HG03439 (cell line): Measurements from ENCODE around the gene USP43.

ENCODE experiments used
- ATAC-seq: cut with Tn5 transposase; IDR thresholded peaks from one replicate; pipeline ENCODE4 v1.9.1; 2021; ENCODE audit warnings: mild to moderate bottlenecking, moderate library complexity; ENCODE audit not compliant: unreplicated experiment

Gene USP43

DNA sequence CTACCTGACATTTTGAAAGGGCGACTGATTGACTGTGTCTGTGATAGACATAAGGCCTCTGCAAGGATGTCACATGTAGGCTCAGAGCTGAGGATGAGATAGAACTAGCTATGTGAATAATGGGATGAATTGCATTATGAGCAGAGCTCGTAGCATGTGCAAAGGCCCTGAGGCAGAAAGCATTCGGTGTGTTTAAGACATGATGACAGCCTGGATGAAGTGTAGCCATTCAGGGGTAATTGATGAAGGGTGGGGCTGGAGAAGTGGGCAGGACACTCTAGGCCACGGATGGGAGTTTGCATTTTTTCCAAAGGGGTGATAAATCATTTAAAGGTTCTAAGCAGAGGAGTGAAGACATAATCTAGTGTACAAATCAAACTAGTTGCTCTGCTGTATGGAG, 62.6 kb downstream of the USP43 start:
- no peak for ATAC-seq

DNA sequence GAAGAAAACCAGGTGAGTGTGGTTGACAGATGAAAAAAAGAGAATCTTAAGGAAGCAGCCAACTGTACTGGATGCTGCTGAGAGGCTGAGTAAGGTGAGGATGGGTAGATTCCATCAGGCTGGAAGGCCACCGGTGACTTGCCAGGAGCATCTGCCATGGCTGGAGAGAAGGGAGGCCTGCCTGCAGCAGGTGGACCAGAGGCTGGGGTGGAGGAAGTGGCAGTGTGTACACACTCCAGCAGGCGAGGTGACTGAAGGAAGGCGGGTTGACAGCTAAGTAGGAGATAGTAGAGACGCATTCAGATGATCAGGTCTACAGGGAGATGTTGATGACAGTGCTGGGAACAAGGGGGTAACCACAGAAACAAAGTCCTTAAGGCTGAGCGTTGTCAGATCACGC, 69.5 kb downstream of the USP43 start:
- no peak for ATAC-seq

- ATAC-seq, result no peak
These were observed 70.2 kb downstream of the USP43 start for GRCh38 chr17:9715503-9716016.

DNA sequence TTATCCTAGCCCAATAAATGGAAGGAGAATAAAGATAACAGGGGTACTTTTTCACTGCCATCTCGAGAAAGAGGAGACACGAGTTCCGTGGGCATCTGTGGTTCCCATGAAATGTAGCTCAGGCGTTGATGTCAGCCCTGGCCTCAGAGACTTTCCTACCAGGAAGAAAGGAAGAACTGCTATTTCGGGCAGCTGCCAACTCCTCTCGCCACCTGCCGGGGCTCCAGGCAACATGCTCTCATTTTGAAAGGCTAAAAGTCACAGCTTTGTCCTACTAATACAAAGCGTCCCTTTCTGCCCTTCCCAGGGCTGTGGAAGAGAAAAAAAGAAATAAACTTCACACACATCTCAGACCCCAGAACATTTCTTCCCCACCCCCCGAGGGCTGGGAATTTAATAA, 80.3 kb downstream of the USP43 start:
- no peak for ATAC-seq

DNA sequence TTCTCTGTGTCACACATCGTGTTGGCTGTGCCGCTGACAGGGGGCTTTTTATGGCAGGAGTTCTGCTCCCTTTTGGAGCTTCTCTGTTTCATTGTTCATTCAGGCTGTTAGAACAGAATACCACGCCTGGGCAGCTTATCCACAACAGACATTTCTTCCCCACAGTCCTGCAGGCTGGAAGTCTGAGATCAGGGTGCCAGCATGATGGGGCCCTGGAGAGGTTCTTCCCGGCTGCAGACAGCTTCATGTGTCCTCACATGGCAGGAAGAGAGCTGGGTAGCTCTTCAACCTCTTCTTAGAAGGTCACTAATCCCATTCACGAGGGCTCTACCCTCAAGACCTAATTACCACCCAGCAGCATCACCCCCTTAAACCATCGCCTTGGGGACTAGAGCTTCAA, 81.0 kb downstream of the USP43 start:
- ATAC-seq, result no peak

- ATAC-seq, result no peak
These were observed 82.7 kb downstream of the USP43 start for GRCh38 chr17:9728005-9728404.

- ATAC-seq, result no peak
These were observed 83.2 kb downstream of the USP43 start for GRCh38 chr17:9728564-9728963.

DNA sequence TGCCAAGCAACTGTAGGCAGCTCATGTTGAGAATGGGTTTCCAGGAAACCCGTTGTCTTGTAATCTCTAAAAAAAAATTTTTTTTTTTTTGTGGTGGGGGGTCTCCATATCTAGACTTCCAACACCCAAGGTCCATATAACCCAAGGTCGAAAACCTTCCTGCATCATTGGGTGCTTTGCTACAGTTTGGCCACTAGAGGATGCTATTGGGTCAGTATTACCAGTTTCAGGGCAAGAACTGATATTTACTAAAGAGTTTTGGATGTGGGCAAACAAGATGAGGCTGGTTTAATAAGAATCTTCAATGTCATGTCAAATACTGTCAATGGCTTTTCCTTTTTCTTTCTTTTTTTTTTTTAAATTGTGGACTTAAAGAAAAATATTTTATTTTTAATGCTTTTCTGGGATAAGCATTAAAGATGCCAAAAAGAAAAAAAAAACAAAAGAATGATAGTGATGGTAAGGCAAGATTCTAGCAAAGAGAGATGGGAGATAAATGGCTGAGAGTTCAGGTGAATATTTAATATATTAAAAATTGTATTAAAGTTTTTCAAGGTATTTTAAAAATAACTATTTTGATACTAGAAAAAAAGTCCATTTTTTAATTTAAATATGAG, 83.8 kb downstream of the USP43 start:
- no peak for ATAC-seq

- ATAC-seq, result no peak
These were observed 84.6 kb downstream of the USP43 start for GRCh38 chr17:9729735-9730420.

DNA sequence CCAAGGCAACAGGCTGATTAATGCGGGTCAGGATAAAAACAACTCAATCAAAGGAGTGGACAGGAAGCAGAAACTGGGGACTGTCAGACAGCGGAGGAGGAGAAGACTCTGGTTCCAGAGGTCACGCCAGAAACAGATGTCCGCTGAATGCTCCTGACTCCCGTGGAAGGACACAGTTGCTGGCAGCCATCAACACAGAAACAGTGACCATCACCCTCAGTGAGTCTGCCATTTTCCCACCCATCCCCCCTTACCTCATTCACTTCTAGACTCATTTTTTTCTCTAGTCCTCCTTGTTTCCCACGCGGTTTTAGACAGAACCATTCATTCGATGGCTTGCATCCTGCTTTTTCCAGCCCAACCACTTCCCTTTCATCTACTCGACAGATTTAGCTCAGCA, 105.2 kb downstream of the USP43 start:
- ATAC-seq, result no peak

- no peak for ATAC-seq
These were observed 109.8 kb downstream of the USP43 start for GRCh38 chr17:9755083-9755482.

DNA sequence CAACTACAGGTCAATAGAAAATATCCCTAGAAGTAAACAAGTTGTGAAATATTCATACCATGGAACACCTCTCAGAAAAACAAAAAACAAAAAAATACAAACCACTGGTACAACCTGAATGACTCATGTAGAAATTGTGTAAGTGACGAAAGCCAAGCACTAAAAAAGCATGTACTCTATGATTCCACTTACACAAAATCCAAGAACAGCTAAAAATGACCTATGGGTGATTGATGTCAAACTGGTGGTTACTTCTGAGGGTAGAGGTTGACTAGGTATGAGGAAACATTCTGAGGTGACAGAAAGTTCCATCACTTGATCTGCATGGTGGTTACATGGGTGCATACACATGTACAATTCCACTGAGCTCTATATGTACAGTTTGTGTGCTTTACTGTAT, 114.9 kb downstream of the USP43 start:
- ATAC-seq, result no peak

GRCh38 chr17:9763643-9764042, 118.3 kb downstream of the USP43 start:
- no peak for ATAC-seq

GRCh38 chr17:9765322-9765721, 120.0 kb downstream of the USP43 start:
- no peak for ATAC-seq

DNA sequence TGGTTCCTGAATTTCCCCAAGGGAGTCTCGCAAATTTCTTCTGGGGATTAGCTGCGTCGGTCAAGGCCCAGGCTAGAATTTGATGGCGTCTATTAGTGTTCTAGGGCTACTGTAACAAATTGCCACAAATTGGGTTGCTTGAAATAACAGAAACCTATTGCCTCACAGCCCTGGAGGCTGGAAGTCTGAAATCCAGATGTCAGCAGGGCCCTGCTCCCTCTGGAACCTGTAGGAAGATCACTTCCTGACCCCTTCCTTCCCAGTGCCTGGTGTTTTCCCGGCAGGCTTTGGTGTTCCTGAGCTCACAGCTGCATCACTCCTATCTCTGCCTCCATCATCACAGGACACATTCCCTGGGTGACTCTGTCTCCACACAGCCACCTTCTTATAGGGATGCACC, 121.7 kb downstream of the USP43 start:
- no peak for ATAC-seq

- ATAC-seq, result no peak
These were observed 122.2 kb downstream of the USP43 start for GRCh38 chr17:9767432-9767991.

DNA sequence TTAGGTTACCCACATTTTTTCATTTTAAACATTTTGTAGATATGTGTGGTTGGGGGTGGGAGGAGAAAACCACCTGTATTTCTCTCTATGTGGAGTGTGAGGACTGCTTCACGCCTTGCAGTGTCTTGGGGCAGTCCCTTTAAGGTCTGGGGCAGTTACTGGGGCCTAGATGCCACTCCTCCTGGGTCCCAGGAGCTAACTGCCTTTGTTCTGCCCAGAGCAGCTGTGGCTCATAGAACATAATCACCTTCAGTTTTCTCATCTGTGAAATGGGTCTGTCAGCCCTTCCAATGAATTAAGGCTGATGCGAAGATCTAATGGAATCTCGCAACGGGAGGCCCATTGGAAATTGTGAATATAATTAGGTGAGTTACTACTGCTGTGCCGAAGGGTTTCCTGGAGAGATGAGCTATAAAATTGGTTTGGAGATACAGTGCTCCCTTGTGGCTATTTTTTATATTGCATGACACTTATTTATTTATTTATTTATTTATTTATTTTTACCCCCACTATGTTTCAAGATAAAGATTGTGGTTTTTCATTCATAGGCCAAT, 123.1 kb downstream of the USP43 start:
- no peak for ATAC-seq

GRCh38 chr17:9769036-9769695, 123.8 kb downstream of the USP43 start:
- ATAC-seq, result no peak

DNA sequence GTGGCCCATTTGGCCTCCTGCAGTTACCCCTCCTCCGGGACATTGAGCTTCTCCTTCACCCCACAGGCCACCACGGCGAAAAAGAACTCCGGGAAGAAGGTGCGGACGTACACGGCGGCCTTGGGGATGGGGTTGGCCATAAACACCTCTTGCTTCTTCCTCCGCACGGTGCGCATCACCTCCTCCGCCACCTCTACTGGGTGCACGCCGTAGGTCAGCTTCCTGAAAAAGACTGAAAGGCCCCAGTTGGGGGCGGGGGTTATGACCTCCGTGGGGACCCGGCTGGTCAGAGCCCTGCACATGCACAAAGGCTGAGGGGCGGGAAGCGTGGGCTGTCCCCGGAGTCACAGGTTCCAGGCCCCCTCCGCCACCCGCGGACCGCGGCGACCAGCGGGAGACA, 126.1 kb downstream of the USP43 start:
- no peak for ATAC-seq

GRCh38 chr17:9772658-9773057, 127.3 kb downstream of the USP43 start:
- ATAC-seq, result no peak

DNA sequence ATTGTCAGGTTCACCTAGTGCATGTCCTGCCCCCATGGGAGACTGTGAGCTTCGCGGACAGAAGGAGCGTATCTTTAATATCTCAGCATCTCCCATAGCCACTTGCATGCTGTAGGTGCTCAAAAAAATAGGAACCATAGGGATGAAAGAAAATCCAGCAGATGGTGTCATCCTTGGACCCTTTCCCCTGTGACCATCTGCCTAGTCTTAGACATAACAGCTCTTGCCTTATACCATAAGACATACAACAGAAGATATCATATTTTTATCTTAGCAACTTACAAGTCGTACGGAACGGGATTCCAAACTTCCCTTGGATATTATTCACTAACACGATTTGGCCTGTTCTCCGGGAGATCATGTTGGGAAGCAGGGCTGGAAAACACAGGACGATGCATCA, 131.6 kb downstream of the USP43 start:
- ATAC-seq, result no peak
